ENCODE measurements around the gene TROAP.
A peak's percentile ranks its signal among the peaks of the same experiment; 100 is the strongest.
"Not testable (repeated sequence)": the region's sequence is repeated elsewhere in the genome, so short reads cannot be mapped to it uniquely, and the experiment has no call there.

Gene TROAP

DNA sequence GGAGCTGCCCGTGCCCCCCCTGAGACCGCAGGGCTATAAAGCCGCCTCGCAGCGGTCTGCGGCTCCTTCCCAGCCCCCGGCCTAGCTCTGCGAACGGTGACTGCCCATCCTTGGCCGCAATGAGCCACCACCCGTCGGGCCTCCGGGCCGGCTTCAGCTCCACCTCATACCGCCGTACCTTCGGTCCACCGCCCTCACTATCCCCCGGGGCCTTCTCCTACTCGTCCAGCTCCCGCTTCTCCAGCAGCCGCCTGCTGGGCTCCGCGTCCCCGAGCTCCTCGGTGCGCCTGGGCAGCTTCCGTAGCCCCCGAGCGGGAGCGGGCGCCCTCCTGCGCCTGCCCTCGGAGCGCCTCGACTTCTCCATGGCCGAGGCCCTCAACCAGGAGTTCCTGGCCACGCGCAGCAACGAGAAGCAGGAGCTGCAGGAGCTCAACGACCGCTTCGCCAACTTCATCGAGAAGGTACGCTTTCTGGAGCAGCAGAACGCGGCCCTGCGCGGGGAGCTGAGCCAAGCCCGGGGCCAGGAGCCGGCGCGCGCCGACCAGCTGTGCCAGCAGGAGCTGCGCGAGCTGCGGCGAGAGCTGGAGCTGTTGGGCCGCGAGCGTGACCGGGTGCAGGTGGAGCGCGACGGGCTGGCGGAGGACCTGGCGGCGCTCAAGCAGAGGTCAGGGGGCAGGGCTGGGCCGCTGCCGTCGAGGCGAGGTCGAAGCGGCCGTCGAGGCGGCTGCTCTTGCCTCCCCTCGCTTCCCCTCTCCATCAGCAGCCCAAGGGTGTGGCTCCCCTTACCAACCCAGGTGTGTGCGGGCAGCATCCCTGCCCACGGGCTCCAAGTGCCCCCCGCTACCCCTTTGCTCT lies 27.7 kb upstream of the TROAP start, which contains the start of gene PRPH:
Gene PRPH (plus strand): TSS at position 66 of the 855 bp plus-strand sequence. CDS start 54 bp downstream, at position 120.
- no peak for DNase-seq (ENCODE audit: low spot score)

DNA sequence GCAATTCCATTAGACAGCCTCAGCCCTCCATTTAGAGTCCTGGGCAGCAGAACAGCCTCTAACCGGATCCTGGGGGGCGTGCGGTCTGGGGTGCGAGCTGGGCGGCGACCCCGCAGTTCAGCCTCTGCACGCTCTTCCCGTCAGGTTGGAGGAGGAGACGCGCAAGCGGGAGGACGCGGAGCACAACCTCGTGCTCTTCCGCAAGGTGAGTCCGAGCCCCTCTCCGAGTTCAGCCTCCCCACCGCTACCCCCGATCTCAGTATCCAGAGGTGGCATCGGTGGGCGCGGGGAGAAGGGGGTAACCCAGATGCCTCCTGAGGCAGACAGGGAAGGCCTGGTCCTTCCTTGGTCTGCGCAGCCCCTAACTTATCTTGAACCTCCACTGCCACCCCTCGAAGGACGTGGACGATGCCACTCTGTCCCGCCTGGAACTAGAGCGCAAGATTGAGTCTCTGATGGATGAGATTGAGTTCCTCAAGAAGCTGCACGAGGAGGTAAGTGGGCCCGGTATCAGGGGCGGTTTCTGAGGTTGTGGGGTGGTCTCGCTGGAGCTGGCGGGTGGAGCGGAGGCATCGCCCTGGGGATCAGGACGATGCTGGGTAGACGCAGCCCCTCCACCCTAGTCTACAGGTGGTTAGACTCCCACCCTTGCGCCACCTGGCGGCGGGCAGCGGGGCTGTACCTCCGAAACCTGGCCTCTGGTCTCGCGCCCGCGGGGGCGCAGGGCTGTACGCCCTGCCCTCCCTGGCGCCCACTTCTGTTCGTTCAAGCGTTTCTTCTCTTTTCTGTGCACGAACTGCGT lies 26.8 kb upstream of the TROAP start:
- peak; percentile 72 for DNase-seq (ENCODE audit: low spot score)

DNA sequence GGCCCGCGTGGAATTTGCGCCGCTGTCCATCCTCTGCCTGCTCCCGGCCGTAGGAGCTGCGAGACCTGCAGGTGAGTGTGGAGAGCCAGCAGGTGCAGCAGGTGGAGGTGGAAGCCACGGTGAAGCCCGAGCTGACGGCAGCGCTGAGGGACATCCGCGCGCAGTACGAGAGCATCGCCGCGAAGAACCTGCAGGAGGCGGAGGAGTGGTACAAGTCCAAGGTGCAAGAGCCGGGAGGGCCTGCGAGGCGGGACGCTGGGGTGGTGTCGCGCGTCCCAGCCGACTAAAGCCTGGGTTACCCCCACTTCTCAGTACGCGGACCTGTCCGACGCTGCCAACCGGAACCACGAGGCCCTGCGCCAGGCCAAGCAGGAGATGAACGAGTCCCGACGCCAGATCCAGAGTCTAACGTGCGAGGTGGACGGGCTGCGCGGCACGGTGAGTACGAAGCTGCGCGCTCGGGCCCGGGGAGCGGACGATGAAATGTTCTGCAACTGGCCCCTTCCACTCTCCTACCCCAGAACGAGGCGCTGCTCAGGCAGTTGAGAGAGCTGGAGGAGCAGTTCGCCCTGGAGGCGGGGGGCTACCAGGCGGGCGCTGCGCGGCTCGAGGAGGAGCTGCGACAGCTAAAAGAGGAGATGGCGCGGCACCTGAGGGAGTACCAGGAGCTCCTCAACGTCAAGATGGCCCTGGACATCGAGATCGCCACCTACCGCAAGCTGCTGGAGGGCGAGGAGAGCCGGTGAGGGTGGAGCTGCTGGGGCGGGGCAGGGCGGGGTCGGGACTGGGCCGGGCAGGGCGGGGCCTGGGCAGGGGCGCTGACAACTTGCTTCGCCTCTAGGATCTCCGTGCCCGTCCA lies 26.0 kb upstream of the TROAP start:
- peak; percentile 76 for DNase-seq (ENCODE audit: low spot score)

DNA sequence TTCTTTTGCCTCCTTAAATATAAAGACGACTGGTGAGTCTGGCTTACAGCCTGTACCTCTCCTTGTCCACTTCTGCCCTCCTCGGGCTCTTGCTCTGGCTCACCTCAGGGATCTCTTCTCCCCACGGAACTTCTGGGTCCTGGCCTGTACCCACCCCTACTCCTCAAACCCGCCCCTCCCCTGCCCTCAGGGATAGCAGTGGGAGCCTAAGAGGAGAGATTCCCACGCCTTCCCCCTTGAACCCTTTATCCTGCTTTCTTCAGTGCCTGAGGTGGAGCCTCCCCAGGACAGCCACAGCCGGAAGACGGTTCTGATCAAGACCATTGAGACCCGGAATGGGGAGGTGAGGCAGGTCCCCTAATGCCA lies 25.4 kb upstream of the TROAP start:
- no peak for DNase-seq (ENCODE audit: low spot score)

DNA sequence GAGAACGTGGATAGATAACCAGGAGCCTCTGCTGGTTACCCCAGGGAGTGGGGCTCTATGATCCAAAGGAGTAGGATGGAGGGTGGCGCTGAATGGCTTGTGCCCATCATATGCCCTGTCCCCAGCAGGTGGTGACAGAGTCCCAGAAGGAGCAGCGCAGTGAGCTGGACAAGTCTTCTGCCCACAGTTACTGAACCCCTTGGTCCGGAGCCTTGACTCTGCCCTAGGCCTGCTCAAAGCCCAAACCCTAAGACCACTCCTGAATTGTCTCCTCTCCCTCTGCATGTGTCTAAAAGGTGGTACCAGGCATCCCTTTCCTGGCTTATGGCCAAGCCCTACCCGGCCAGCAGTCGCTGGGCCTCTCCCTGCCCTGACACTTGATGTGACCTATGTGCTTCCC lies 24.9 kb upstream of the TROAP start:
- no peak for DNase-seq (ENCODE audit: low spot score)

DNA sequence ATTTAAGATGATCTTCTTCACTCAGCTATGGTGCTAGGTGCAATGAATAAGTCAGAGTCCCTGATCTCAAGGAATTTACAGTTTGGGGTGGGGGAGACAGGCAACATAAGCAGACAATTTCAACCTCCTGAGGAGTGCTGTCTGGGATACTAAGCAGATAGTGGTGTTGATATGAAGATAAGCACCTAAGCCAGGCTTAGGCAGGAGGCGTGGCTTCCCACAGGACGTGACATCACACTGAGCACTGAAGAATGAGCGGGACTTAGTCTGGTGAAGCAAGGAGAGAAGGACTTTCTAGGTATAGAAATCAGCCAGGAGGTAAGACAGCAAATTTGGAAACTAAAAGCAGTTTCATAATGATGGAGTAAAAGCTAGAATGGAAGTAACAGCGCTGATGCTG lies 21.3 kb upstream of the TROAP start:
- no peak for DNase-seq (ENCODE audit: low spot score)

DNA sequence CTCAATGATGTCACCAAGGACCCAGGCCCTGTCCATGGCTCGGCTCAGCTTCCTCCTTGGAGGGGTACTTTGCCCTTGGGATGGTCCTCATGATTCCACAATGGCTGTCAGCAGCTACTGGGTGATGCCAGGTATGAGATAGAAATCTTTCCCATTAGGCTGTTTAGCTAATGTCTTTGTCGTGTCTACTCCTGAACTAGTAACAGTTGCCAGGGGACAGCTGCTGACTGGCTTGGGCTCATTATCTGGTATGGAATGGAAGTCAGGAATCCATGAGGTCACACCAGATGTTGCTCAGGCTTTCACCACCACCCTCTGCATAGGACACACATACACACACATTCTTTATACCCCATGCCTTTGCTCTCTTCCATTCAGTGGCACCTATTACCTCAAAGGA lies 18.9 kb upstream of the TROAP start:
- DNase-seq (ENCODE audit: low spot score): no peak

DNA sequence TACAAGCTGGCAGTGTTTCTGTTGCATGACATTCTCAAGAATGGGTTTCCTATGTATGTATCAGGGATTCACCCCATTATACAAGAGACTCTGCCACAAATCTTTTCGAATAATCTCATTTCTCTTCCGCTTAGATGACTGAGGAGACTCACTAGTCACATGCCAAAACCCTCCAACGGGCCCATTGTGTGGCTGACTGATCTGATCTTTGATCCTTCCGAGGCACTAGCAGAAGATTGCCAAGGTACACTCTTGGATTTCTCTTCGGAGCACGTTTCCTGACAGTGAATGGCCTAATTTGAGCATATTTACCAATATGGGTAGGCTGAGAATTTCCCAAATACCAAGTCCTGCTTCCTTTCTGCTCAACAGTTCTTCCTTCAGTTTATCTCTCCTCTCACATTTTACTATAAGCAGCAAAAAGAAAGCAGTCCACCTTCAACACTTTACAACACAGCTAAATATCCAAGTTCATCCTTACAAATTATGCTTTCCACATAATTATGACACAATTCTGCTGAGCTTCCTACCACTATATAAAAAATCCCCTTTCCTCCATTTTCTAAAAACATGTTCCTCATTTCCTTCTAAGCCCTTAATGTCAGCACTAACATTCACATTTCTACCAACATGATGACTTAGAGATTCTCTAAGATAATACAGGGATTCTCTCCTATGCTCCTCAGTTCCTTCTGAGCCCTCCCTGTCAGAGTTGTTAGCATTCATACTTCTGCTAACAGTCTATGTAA lies 17.1 kb upstream of the TROAP start:
- no peak for DNase-seq (ENCODE audit: low spot score)

DNA sequence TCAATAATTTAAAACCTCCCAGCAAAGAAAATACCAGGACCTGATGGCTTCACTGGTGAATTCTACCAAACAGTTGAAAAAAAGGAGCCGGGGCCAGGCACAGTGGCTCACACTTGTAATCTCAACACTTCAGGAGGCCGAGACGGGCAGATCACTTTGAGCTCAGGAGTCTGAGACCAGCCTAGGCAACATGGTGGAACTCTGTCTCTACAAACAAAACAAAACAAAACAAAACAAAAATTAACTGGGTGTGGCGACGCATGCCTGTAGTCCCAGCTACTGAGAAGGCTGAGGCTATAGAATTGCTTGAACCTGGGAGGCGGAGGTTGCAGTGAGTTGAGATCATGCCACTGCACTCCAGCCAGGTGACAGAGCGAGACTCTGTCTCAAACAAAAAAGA lies 13.7 kb upstream of the TROAP start:
- DNase-seq (ENCODE audit: low spot score): no peak

DNA sequence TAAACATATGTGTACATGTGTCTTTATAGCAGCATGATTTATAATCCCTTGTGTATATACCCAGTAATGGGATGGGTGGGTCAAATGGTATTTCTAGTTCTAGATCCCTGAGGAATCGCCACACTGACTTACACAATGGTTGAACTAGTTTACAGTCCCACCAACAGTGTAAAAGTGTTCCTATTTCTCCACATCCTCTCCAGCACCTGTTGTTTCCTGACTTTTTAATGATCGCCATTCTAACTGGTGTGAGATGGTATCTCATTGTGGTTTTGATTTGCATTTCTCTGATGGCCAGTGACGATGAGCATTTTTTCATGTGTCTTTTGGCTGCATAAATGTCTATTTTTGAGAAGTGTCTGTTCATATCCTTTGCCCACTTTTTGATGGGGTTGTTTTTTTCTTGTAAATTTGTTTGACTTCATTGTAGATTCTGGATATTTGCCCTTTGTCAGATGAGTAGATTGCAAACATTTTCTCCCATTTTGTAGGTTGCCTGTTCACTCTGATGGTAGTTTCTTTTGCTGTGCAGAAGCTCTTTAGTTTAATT lies 12.5 kb upstream of the TROAP start:
- DNase-seq (ENCODE audit: low spot score): not testable (repeated sequence)

DNA sequence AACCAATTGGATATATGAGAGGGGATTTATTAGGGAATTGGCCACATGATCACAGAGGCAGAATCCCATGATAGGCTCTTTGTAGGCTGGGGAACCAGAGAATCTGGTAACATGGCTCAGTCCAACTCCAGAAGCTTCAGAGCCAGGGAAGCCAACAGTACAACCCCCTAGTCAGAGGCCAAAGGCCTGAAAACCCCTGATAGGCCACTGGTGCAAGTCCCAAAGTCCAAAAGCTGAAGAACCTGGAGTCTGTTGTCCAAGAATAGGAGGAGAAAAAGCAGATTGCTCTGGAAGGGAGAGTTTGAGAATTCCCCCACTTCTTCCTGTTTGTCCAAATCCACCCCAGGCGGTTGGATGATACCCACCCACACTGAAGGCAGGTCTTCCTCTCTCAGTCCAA lies 8.2 kb upstream of the TROAP start:
- no peak for DNase-seq (ENCODE audit: low spot score)

DNA sequence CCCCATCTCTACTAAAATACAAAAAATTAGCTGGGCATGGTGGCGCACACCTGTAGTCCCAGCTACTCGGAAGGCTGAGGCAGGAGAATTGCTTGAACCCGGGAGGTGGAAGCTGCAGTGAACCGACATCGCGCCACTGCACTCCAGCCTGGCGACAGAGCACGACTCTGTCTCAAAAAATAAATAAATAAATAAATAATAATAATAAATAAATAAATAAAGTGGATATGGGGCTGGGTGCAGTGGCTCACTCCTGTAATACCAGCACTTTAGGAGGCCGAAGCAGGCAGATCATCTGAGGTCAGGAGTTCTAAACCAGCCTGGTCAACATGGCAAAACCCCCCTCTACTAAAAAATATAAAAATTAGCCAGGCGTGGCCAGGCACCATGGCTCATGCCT lies 5.9 kb upstream of the TROAP start:
- DNase-seq (ENCODE audit: low spot score): not testable (repeated sequence)

DNA sequence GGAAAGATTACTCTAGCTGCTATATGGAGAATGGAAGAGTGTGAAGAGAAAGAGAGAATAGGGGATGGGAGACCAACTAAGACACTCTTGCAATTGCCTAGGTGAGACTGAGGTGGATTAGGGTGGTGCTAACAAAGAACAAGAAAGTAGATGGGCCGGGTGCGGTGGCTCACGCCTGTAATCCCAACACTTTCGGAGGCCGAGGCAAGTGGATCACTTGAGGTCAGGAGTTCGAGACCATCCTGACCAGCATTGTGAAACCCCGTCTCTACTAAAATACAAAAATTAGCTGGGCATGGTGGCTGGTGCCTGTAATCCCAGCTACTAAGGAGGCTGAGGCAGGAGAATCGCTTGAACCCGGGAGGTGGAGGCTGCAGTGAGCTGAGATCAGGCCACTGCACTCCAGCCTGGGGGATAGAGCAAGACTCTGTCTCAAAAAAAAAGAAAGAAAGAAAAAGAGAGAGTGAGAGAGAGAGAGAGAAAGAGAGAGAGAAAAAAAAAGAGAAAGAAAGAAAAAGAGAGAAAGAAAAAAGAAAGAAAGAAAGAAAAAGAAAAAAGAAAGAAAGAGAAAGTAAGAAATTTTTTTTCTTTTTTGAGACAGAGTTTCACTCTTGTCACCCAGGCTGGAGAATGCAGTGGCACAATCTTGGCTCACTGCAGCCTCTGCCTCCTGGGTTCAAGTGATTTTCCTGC lies 2.5 kb upstream of the TROAP start:
- not testable (repeated sequence) for DNase-seq (ENCODE audit: low spot score)

DNA sequence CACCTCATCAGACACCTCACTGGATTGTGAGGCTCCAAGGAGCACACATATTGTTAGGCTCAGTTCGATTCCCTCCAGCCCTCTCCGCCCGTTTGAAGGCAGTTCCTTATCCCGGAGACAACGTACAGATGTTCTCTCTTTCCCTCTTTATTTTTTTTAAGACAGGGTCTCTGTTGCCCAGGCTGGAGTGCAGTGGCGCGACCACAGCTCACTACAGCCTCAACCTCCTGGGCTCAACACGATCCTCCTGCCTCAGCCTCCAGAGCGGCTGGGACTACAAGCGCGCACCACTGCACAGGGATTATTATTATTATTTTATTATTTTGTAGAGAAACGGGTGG lies 718 bp upstream of the TROAP start:
- no peak for DNase-seq (ENCODE audit: low spot score)

DNA sequence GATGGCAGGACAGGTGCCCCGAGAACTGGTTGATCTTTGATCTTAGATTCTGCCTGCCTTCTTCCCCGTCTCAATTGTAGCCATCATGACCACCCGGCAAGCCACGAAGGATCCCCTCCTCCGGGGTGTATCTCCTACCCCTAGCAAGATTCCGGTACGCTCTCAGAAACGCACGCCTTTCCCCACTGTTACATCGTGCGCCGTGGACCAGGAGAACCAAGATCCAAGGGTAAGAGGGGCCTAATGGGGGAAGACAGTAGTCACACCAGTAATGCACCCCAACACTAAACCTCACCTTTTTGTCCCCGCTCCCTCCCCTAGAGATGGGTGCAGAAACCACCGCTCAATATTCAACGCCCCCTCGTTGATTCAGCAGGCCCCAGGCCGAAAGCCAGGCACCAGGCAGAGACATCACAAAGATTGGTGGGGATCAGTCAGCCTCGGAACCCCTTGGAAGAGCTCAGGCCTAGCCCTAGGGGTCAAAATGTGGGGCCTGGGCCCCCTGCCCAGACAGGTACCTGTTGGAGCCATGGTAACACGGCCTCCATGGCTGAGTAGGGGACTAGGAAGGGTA lies 556 bp downstream of the TROAP start:
- no peak for DNase-seq (ENCODE audit: low spot score)

DNA sequence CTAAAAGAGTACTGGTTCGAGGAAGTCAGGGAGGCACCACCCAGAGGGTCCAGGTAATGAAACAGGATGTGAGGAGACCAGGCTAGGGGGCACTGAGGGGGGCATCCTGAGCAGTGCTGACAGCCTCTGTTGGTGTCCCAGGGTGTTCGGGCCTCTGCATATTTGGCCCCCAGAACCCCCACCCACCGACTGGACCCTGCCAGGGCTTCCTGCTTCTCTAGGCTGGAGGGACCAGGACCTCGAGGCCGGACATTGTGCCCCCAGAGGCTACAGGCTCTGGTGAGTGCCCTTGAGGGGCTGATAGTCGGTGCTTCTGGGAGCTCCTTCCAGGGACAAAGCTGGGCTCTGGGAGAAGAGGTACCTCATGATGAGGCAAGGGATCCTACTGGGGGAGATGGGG lies 2.6 kb downstream of the TROAP start:
- DNase-seq (ENCODE audit: low spot score): no peak

DNA sequence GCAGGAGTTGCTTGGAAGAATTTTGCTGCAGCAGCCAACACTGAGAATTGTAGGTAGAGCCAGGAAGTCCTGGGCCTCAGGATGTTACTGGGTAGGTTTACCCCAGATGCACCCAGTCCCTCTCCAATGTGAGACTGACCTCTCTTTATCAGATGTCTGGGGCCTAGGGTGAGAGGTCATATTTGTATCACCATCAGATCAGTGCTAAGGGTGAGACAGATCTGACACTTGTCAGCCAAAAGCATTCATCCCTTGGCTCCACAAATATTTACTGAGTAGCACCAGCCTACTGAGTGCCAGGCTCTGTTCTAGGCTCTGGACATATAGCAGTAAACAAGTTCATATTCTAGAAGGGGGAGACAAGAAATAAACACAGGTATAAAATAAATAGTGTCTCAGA lies 4.3 kb downstream of the TROAP start:
- no peak for DNase-seq (ENCODE audit: low spot score)

DNA sequence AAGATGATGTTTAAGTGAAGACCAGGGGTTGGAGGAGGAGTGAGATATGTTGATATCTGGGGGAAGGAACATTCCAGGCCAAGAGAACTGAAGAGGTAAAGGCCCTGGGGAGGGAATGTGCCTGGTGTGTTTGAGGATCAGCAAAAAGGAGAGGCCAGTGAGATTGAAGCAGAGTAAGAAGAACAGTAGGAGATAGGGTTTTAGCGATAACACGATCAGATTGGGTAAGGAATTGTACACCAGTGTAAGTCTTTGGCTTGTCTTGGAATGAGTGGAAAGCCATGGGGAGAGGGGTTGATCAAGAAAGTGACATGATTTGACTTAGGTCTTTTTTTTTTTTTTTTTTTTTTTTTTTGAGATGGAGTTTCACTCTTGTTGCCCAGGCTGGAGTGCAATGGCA lies 4.8 kb downstream of the TROAP start:
- DNase-seq (ENCODE audit: low spot score): no peak

DNA sequence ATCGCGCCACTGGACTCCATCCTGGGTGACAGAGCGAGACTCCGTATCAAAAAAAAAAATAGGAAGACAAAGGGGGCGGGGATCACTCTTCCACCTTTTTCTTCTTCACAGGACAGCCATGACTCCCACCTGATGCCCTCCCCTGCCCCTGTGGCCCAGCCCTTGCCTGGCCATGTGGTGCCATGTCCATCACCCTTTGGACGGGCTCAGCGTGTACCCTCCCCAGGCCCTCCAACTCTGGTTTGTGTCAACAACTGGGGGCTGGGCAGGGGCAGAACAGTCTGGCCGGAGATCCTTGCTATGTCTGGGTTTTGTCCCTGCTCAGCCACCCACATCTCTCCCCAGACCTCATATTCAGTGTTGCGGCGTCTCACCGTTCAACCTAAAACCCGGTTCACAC lies 5.8 kb downstream of the TROAP start:
- no peak for DNase-seq (ENCODE audit: low spot score)

DNA sequence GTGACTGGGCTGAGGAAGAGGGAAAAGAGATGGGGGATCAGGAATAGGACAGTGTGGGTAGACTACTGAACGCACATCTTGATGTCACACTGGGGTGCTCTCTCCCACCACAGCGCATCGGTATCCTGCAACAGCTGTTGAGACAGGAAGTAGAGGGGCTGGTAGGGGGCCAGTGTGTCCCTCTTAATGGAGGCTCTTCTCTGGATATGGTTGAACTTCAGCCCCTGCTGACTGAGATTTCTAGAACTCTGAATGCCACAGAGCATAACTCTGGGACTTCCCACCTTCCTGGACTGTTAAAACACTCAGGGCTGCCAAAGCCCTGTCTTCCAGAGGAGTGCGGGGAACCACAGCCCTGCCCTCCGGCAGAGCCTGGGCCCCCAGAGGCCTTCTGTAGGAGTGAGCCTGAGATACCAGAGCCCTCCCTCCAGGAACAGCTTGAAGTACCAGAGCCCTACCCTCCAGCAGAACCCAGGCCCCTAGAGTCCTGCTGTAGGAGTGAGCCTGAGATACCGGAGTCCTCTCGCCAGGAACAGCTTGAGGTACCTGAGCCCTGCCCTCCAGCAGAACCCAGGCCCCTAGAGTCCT lies 7.1 kb downstream of the TROAP start:
- DNase-seq (ENCODE audit: low spot score): no peak

Measured in LoVo (cell line).